Measurements from ENCODE around the gene ZMIZ1.

The ZMIZ1 gene

DNA sequence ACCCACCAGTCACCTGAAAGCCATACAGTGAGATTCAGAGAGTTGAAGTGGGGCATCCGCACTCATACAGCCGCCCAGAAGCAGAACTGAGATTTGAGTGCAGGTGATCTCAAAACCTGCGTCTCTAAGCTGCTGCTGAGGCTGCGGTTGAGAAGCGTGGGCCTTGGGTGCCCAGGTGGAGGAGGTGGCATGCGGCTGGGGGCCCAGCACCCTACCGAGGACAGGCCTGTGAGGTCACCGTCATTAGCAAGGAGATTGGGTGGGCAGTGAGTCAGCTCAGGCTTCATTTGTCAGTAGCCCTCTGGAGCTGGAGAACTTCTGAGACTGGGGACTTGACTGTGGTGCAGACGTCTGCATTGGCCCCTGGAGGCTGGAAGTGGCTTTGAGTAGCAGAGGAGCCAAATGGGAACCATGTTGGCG is 29.8 kb downstream of the ZMIZ1 start:
- no peaks in the 10 kb centered on the region for H3K27me3 Mint-ChIP-seq
- H3K36me3 Mint-ChIP-seq (ENCODE audit: low read depth) = no peaks in the 10 kb centered on the region
- no peak overlapping the region for H3K27ac Mint-ChIP-seq
- no peak for DNase-seq
- H3K4me3 Mint-ChIP-seq = no peak overlapping the region
- H3K4me1 Mint-ChIP-seq (ENCODE audit: low read depth) = peaks cover 43% of the 10 kb centered on the region
- no peaks in the 10 kb centered on the region for H3K9me3 Mint-ChIP-seq

- Mint-ChIP-seq H3K4me3 (no peak overlapping the region), H3K36me3 (ENCODE audit: low read depth) (no peaks in the 10 kb centered on the region), H3K4me1 (ENCODE audit: low read depth) (peaks cover 47% of the 10 kb centered on the region), H3K27me3 (no peaks in the 10 kb centered on the region), H3K9me3 (no peaks in the 10 kb centered on the region), H3K27ac (no peak overlapping the region)
- DNase-seq = no peak
Measured at GRCh38 chr10:79099898-79100448, 31.2 kb downstream of the ZMIZ1 start.

- Mint-ChIP-seq H3K4me3 (no peak overlapping the region), H3K27me3 (no peaks in the 10 kb centered on the region), H3K9me3 (no peaks in the 10 kb centered on the region), H3K4me1 (ENCODE audit: low read depth) (peaks cover 47% of the 10 kb centered on the region), H3K36me3 (ENCODE audit: low read depth) (no peaks in the 10 kb centered on the region), H3K27ac (no peak overlapping the region)
- DNase-seq = no peak
Measured at GRCh38 chr10:79100771-79101170, 32.0 kb downstream of the ZMIZ1 start.

GRCh38 chr10:79101560-79102497 is 33.1 kb downstream of the ZMIZ1 start:
- Mint-ChIP-seq H3K36me3 (ENCODE audit: low read depth) (no peaks in the 10 kb centered on the region), H3K4me3 (no peak overlapping the region), H3K27ac (no peak overlapping the region), H3K4me1 (ENCODE audit: low read depth) (peaks cover 49% of the 10 kb centered on the region), H3K9me3 (no peaks in the 10 kb centered on the region), H3K27me3 (no peaks in the 10 kb centered on the region)
- DNase-seq = no peak

DNA sequence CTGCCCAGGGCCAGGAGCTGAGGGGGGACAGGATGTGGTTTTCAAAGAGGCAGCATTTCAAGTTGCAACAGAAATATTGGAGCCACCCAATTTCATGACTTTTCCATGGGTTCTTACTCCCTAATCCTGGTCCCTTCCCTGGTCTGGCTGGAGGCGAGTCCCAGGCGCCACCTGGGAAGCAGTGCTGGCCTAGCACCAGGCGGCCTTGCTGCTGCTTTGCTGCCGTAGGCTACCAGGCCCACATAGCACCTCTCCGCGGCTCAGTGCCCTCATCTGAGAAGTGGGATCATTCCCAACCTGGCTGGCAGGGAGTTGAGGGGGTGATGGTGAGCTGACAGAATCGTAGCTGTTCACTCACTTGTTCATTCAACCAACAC is 33.7 kb downstream of the ZMIZ1 start:
- Mint-ChIP-seq H3K27ac (no peak overlapping the region), H3K4me1 (ENCODE audit: low read depth) (peaks cover 49% of the 10 kb centered on the region), H3K9me3 (no peaks in the 10 kb centered on the region), H3K27me3 (no peaks in the 10 kb centered on the region), H3K36me3 (ENCODE audit: low read depth) (no peaks in the 10 kb centered on the region), H3K4me3 (no peak overlapping the region)
- no peak for DNase-seq

DNA sequence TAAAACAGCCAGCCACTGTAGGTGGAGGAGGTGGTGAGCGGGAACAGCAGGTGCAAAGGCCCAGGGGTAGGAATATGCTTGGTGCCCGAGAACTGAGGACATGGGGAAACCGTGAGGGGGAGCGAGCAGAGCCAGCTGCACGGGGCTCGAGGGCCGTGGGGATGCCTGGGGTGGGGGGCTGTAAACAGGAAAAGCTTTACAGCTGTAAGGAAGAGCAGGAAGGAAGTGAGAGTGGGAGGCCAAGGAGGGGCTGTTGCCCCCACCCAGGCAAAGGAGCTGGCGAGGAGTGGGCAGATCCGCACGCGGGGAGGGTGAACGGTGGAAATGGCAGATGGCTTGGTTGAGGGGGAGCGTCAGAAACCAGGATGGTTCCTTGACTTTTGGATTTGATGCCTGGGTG is 34.4 kb downstream of the ZMIZ1 start:
- no peak for DNase-seq
- Mint-ChIP-seq H3K27me3 (no peaks in the 10 kb centered on the region), H3K36me3 (ENCODE audit: low read depth) (no peaks in the 10 kb centered on the region), H3K4me3 (no peak overlapping the region), H3K4me1 (ENCODE audit: low read depth) (peaks cover 48% of the 10 kb centered on the region), H3K9me3 (no peaks in the 10 kb centered on the region), H3K27ac (no peak overlapping the region)

DNA sequence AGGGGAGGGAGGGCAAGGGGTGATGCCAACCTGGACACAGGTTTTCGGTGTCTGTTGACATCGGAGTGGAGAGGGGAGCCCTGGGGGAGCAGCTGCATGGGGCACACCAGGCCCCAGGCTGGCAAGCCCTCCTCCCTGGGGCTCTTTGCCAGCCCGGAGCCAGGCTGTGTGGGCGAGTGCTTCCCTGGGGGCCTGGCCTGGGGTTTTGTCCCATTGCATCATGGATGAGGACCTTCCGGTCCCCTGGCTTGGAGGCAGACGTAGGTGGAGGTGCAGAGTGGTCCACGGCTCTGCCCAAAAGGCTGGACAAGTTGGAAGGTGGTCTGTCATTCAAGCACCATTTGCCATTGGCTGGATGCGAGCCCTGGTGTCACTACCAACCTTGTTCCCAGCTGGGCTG is 34.8 kb downstream of the ZMIZ1 start:
- H3K4me3 Mint-ChIP-seq = no peak overlapping the region
- no peaks in the 10 kb centered on the region for H3K27me3 Mint-ChIP-seq
- DNase-seq = no peak
- H3K36me3 Mint-ChIP-seq (ENCODE audit: low read depth) = no peaks in the 10 kb centered on the region
- H3K9me3 Mint-ChIP-seq = no peaks in the 10 kb centered on the region
- H3K4me1 Mint-ChIP-seq (ENCODE audit: low read depth) = peaks cover 46% of the 10 kb centered on the region
- H3K27ac Mint-ChIP-seq = no peak overlapping the region

- peaks cover 40% of the 10 kb centered on the region for H3K4me1 Mint-ChIP-seq (ENCODE audit: low read depth)
- no peak overlapping the region for H3K4me3 Mint-ChIP-seq
Measured at GRCh38 chr10:79105150-79105739, 36.5 kb downstream of the ZMIZ1 start.

DNA sequence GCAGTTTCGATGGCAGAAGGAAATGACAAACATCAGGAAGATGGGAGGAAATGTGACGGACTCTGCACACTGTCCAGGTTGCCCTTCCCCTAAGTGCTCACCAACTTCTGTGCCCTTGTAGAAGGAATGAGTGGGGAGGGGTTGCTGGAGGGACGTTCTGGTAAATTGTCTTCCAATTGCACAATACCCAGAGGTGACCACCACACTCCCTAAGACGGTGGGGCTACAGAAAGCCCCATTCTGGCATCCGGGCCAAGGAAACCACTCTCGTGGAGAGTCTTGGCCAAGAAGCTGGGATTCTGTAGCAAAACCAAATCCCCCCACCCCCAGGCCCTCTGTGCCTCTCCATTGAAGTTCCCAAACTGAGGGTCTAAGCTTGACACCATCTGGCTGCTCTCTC is 37.1 kb downstream of the ZMIZ1 start:
- no peak overlapping the region for H3K27ac Mint-ChIP-seq
- H3K27me3 Mint-ChIP-seq = no peaks in the 10 kb centered on the region
- no peak overlapping the region for H3K4me3 Mint-ChIP-seq
- DNase-seq = no peak
- H3K9me3 Mint-ChIP-seq = no peaks in the 10 kb centered on the region
- peaks cover 36% of the 10 kb centered on the region for H3K4me1 Mint-ChIP-seq (ENCODE audit: low read depth)
- peaks cover 3% of the 10 kb centered on the region for H3K36me3 Mint-ChIP-seq (ENCODE audit: low read depth)

More at GRCh38 chr10:79105150-79105739, 36.5 kb downstream of the ZMIZ1 start:
- H3K9me3 Mint-ChIP-seq = no peaks in the 10 kb centered on the region
- DNase-seq = no peak
- H3K27ac Mint-ChIP-seq = peak overlapping the region; percentile 3
- H3K27me3 Mint-ChIP-seq = no peaks in the 10 kb centered on the region
- no peaks in the 10 kb centered on the region for H3K36me3 Mint-ChIP-seq (ENCODE audit: low read depth)

DNA sequence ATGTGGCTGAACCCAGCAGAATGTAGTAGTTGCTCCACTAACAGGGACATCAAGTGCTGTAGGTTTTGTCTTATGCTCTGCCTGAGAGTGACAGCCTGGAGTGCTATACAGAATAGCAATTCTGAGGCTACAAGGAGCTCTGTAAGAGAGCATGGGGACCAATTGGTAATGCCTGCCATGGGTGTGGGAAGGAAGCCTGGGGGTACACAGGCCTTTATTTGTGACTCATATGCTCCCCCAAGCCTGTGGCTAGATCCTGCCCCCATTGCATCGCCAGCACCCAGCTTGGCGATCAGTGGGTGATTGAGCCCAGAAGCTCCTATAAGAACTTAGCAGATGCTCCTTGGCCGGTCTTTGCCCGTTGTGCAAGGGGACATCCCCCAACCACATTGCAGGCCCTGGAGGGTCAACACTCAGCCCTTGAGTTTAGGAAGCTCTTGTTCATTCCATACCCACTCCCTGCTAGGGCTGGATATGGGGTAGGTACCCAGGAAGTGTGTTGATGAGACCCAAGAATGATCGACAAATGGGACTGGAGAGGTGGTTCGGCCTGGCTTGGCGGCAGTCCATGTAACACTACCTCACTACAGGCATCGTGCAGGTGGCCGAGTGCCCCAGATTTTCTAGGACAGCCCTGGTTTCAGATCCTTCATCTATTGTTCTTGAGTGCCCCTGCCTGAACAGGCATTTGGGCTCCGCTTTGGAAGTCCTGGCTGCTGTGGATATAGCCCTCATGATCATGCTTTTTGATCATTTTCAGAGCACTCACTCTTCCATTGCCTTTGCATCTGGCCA is 37.7 kb downstream of the ZMIZ1 start:
- peaks cover 3% of the 10 kb centered on the region for H3K36me3 Mint-ChIP-seq (ENCODE audit: low read depth)
- peak overlapping the region; percentile 15 for H3K27ac Mint-ChIP-seq
- no peaks in the 10 kb centered on the region for H3K27me3 Mint-ChIP-seq
- H3K4me1 Mint-ChIP-seq (ENCODE audit: low read depth) = peaks cover 30% of the 10 kb centered on the region
- no peak overlapping the region for H3K4me3 Mint-ChIP-seq
- no peaks in the 10 kb centered on the region for H3K9me3 Mint-ChIP-seq
- DNase-seq = no peak

DNA sequence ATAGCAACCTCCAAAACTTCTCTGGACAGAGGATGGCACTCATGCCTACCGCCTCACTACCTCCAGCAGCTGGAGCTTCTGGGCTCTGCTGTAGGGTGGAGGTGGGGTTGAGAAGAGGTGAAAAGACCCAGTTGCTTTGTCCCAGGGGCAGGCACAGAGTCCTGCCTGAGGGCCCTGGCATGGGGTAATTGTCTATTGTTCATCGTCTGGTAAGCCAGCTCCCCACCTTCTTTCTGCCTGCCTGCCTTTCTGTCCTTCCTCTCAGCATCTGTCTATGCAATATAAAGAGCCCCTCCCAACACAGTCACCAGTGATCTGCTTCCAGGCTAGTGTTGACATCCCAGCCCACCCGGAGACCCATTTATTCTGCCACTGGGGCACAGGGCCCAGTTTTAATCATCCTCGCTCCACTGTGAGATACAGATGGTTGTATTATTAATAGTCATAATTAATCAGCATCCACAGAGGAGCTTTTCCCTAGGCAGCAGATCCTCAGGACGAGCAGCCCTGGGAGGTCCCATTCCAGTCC is 39.0 kb downstream of the ZMIZ1 start:
- Mint-ChIP-seq H3K27me3 (no peaks in the 10 kb centered on the region), H3K4me3 (no peak overlapping the region), H3K9me3 (no peaks in the 10 kb centered on the region), H3K36me3 (ENCODE audit: low read depth) (peaks cover 3% of the 10 kb centered on the region), H3K27ac (no peak overlapping the region), H3K4me1 (ENCODE audit: low read depth) (peaks cover 17% of the 10 kb centered on the region)
- no peak for DNase-seq

GRCh38 chr10:79108728-79109127 is 40.0 kb downstream of the ZMIZ1 start:
- no peak overlapping the region for H3K27ac Mint-ChIP-seq
- no peak overlapping the region for H3K4me3 Mint-ChIP-seq
- H3K27me3 Mint-ChIP-seq = no peaks in the 10 kb centered on the region
- peaks cover 3% of the 10 kb centered on the region for H3K36me3 Mint-ChIP-seq (ENCODE audit: low read depth)
- H3K9me3 Mint-ChIP-seq = no peaks in the 10 kb centered on the region
- no peak for DNase-seq
- H3K4me1 Mint-ChIP-seq (ENCODE audit: low read depth) = peaks cover 14% of the 10 kb centered on the region

DNA sequence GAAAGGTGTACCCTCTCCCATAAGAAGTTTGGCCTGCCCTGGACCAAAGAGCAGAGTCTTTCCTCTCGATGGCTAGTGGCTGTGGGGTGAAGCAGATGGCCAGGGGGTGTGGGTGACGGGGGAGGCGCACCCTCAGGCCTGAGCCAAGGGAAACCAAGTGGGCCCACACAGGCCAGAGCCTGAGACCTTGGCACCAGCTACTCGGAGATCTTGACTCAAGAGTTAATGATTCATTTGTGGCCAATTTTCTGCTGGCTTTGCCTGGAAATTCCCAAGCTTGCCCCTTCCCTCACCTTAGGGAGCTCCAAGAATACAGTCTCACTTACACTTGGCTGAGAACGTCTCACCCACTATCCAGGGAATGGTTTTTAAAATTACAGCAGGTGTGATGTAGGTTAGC is 42.7 kb downstream of the ZMIZ1 start:
- Mint-ChIP-seq H3K4me1 (ENCODE audit: low read depth) (peaks cover 25% of the 10 kb centered on the region), H3K4me3 (no peak overlapping the region), H3K27ac (no peak overlapping the region), H3K27me3 (no peaks in the 10 kb centered on the region), H3K9me3 (no peaks in the 10 kb centered on the region), H3K36me3 (ENCODE audit: low read depth) (peaks cover 3% of the 10 kb centered on the region)
- no peak for DNase-seq

DNA sequence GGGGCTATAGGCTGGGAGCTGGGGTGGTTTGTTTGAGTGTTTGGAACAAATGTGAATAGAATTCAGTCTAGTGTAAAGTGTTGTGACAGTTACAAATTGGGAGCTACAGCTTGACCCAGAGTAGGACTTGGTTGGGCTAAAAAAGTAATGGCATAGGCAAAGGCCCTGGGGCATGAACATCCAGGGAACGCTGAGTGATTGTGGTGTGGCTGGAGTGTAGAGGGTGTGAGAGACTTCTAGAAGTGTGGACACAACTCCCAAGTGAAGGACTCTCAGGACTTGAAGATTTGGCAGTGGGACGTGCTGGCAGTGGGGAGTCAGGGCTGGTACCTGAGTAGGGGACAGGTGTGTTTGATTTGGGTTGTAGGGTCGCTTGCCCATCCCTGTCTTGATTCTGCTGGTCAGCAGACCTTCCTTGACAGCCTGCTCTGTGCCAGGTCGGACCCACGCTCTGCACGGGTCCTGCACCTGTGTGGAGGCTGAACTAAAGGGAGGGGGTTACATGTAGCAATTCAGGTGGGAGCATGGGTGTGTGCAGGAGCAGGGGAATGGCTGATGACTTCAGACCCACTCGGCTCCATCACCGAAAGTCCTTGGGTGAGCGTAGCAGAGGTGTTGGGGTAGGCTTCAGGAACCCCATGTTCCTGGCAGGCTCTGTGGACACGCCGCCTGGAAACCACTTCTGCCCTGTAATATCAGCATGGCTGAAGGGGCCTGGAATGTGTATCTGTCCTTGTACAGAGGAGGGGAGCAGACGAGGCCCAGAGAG is 43.3 kb downstream of the ZMIZ1 start:
- Mint-ChIP-seq H3K9me3 (no peaks in the 10 kb centered on the region), H3K36me3 (ENCODE audit: low read depth) (peaks cover 3% of the 10 kb centered on the region), H3K4me3 (no peak overlapping the region), H3K27me3 (no peaks in the 10 kb centered on the region), H3K27ac (no peak overlapping the region), H3K4me1 (ENCODE audit: low read depth) (peaks cover 30% of the 10 kb centered on the region)
- DNase-seq = no peak
